WTC11 (cell line): ENCODE measurements around the gene TNS2.

ENCODE experiments used
- ATF1 ChIP-seq: sonication (generic); formaldehyde crosslinking; IDR thresholded peaks from 2 replicates; pipeline ENCODE4 v1.8.1; 2023; ENCODE audit warnings: mild to moderate bottlenecking, moderate library complexity, missing genetic modification reagents
- CTCF ChIP-seq: fragments of 200-600 bp; IDR thresholded peaks from 2 replicates; pipeline ENCODE4 v1.8.0; 2022; ENCODE audit warnings: antibody characterized with exemption
- IRF2 ChIP-seq: sonication (generic); formaldehyde crosslinking; IDR thresholded peaks from 2 replicates; pipeline ENCODE4 v1.8.0; 2022; ENCODE audit warnings: low read depth, missing genetic modification reagents, borderline replicate concordance
- JUN ChIP-seq: sonication (generic); formaldehyde crosslinking; IDR thresholded peaks from 2 replicates; pipeline ENCODE4 v1.8.0; 2023; ENCODE audit warnings: mild to moderate bottlenecking, missing genetic modification reagents
- KAT7 ChIP-seq: sonication (generic); formaldehyde crosslinking; IDR thresholded peaks from 2 replicates; pipeline ENCODE4 v1.8.1; 2023; ENCODE audit warnings: missing genetic modification reagents, mild to moderate bottlenecking, borderline replicate concordance
- NFE2L1 ChIP-seq: sonication (generic); formaldehyde crosslinking; IDR thresholded peaks from 2 replicates; pipeline ENCODE4 v1.8.1; 2023; ENCODE audit warnings: missing genetic modification reagents
- NFYB ChIP-seq: sonication (generic); formaldehyde crosslinking; conservative IDR thresholded peaks from 2 replicates; pipeline ENCODE4 v1.8.0; 2022; ENCODE audit warnings: low read depth, missing genetic modification reagents
- RELA ChIP-seq: sonication (generic); formaldehyde crosslinking; IDR thresholded peaks from 2 replicates; pipeline ENCODE4 v1.8.1; 2022; ENCODE audit warnings: missing genetic modification reagents, mild to moderate bottlenecking, borderline replicate concordance
- STAT6 ChIP-seq: sonication (generic); formaldehyde crosslinking; conservative IDR thresholded peaks from 2 replicates; pipeline ENCODE4 v1.8.1; 2023; ENCODE audit warnings: mild to moderate bottlenecking, low read depth, missing genetic modification reagents, moderate library complexity
- TEAD1 ChIP-seq: sonication (generic); formaldehyde crosslinking; IDR thresholded peaks from 2 replicates; pipeline ENCODE4 v1.8.0; 2022; ENCODE audit warnings: mild to moderate bottlenecking, missing genetic modification reagents
- USF1 ChIP-seq: sonication (generic); formaldehyde crosslinking; IDR thresholded peaks from 2 replicates; pipeline ENCODE4 v1.8.0; 2022; ENCODE audit warnings: mild to moderate bottlenecking, missing genetic modification reagents

- TF ChIP-seq CTCF = peak; percentile 41; the same call in 1 of the 2 replicates
- no peak for TF ChIP-seq JUN (CRISPR knock-in tag)
- TF ChIP-seq NFE2L1 (CRISPR knock-in tag) = no peak
- TF ChIP-seq NFYB = no peak
- no peak for TF ChIP-seq RELA (CRISPR knock-in tag)
- TF ChIP-seq TEAD1 = no peak
- no peak for TF ChIP-seq IRF2 (CRISPR knock-in tag)
- TF ChIP-seq ATF1 (CRISPR knock-in tag) = no peak
- no peak for TF ChIP-seq KAT7 (CRISPR knock-in tag)
- TF ChIP-seq STAT6 (CRISPR knock-in tag) = no peak
- no peak for TF ChIP-seq USF1 (CRISPR knock-in tag)
Measured at GRCh38 chr12:53047221-53048032, 2.4 kb upstream of the TNS2 start.
